HG02970 (cell line): Measurements from ENCODE around the gene ALOX15.

ENCODE experiments used
- ATAC-seq: cut with Tn5 transposase; IDR thresholded peaks from one replicate; pipeline ENCODE4 v1.9.1; 2021; ENCODE audit warnings: mild to moderate bottlenecking, moderate library complexity, moderate number of reproducible peaks; ENCODE audit not compliant: unreplicated experiment, low FRiP score

The ALOX15 gene

GRCh38 chr17:4582101-4582501 lies 59.4 kb downstream of the ALOX15 start:
- no peak for ATAC-seq
